ENCODE data around the gene ZNF407. TPM values are rescaled to one million over a fixed set of nuclear protein-coding genes. Genes with fewer than 3 reads are reported as not detected.
A peak's percentile ranks its signal among the peaks of the same experiment; 100 is the strongest.

The ZNF407 gene
- total RNA-seq, 1 donor from 2014 or later = 15.1 TPM

DNA sequence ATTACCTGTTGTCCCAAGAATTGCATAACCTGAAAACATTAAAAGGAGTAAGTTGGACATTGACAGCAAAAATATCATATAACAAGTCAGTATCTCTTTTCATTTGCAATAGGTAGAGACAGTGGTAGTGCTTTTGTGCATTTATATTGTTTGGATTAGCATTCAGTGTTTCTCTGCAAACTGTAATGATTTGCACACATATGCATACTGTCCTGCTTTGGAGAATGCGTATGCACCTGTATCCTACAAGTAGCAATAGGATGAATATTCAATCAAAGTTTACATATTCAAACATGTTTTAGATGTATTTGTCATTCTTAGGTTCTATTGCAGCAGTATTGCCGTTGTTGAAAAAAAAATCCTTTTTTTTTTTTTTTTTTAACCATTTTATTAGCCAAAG lies 201.9 kb downstream of the ZNF407 start:
- no peak overlapping the region for H3K4me3 ChIP-seq (ENCODE audit: low read length in 3 of 3)
- H3K27ac ChIP-seq (ENCODE audit: low read depth, low read length) = no peak overlapping the region
- no peaks in the 10 kb centered on the region for H3K27me3 ChIP-seq (ENCODE audit: control insufficient read depth in 3 of 3, insufficient read depth in 3 of 3, low read length in 3 of 3)
- peaks cover 3 to 9% (median 5%) of the 10 kb centered on the region in 3 donors for H3K4me1 ChIP-seq (ENCODE audit: control insufficient read depth in 3 of 3, insufficient read depth in 3 of 3, low read length in 3 of 3)
- no peak overlapping the region for H3K9ac ChIP-seq (ENCODE audit: low read depth in 1 of 3, low read length in 3 of 3)
- no peaks in the 10 kb centered on the region for H3K9me3 ChIP-seq (ENCODE audit: control insufficient read depth in 3 of 3, low read length in 3 of 3)
- H3K36me3 ChIP-seq (ENCODE audit: control insufficient read depth in 3 of 3, insufficient read depth in 3 of 3, low read length in 3 of 3) = no peaks in the 10 kb centered on the region

DNA sequence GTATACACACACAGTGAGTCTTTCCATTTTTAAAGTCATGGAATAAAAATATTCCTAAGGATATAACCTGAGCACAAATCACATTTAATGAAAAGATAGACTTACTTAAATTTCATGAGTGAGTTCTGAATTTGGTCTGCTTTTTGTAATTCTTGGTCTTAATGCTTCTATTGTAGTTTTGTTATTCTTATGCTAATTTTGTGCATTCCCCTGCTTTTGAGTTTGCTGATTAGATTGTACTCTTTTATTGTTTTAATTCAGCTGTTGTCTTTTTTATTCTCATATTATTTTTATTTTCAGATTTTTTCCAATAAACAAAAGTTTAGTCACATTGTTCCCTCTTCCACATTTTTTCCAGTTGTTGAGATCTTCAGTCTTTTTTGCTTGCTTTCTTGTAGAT lies 202.4 kb downstream of the ZNF407 start:
- Histone ChIP-seq H3K36me3 (ENCODE audit: control insufficient read depth in 3 of 3, insufficient read depth in 3 of 3, low read length in 3 of 3) (no peaks in the 10 kb centered on the region), H3K27ac (ENCODE audit: low read depth, low read length) (no peak overlapping the region), H3K4me1 (ENCODE audit: control insufficient read depth in 3 of 3, insufficient read depth in 3 of 3, low read length in 3 of 3) (peaks cover 3 to 9% (median 7%) of the 10 kb centered on the region in 3 donors)

DNA sequence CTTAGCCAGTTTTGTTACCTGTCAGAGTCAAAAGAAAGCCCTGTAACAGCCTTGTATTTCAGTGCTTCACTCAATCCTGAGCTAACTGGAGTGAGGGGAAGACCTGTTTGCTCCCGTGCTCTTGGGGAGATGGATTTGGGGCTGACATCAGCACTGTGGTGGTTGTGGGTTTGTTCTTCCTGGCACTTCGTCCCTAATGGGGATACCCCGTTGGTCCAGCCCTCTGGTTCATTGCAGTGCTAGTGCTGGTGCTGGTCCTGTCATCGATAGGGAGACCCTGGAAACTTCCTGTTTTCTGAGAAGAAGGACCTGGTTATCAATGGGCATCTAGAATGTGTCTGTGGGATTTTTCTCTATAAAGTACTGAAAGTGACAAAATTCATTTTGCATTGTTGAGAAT lies 205.4 kb downstream of the ZNF407 start:
- peaks cover 0 to 9% (median 3%) of the 10 kb centered on the region in 3 donors for H3K4me1 ChIP-seq (ENCODE audit: control insufficient read depth in 3 of 3, insufficient read depth in 3 of 3, low read length in 3 of 3)
- H3K27ac ChIP-seq (ENCODE audit: low read depth, low read length) = no peak overlapping the region
- H3K9ac ChIP-seq (ENCODE audit: low read depth in 1 of 3, low read length in 3 of 3) = no peak overlapping the region
- H3K27me3 ChIP-seq (ENCODE audit: control insufficient read depth in 3 of 3, insufficient read depth in 3 of 3, low read length in 3 of 3) = no peaks in the 10 kb centered on the region
- no peak overlapping the region for H3K4me3 ChIP-seq (ENCODE audit: low read length in 3 of 3)
- H3K36me3 ChIP-seq (ENCODE audit: control insufficient read depth in 3 of 3, insufficient read depth in 3 of 3, low read length in 3 of 3) = no peaks in the 10 kb centered on the region
- H3K9me3 ChIP-seq (ENCODE audit: control insufficient read depth in 3 of 3, low read length in 3 of 3) = no peaks in the 10 kb centered on the region

More for the DNA sequence above, 202.4 kb downstream of the ZNF407 start:
- no peaks in the 10 kb centered on the region for H3K27me3 ChIP-seq (ENCODE audit: control insufficient read depth in 3 of 3, insufficient read depth in 3 of 3, low read length in 3 of 3)
- no peak overlapping the region for H3K4me3 ChIP-seq (ENCODE audit: low read length in 3 of 3)
- no peak overlapping the region for H3K9ac ChIP-seq (ENCODE audit: low read depth in 1 of 3, low read length in 3 of 3)
- no peaks in the 10 kb centered on the region for H3K9me3 ChIP-seq (ENCODE audit: control insufficient read depth in 3 of 3, low read length in 3 of 3)

DNA sequence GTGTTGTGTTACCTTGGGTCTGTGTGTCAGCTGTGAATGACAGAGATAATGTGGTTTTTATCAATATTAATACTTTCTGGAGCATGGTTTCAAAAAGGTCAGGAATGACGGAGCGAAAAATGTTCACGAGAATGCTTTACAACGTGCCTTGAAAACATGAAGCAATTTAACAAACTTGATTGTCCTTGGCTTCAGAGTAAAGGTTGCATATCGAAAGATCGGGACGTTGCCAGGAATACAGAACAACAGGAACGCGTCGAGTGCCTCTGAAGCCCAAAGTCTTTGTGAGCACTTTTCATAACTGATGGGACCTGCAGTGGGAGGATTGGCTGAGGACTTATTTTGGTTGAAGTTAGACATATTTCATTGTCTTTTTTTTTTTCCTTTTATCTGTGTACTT lies 206.1 kb downstream of the ZNF407 start:
- H3K4me3 ChIP-seq (ENCODE audit: low read length in 3 of 3) = peak overlapping the region in 1 of 3 donors; percentile 1
- no peak overlapping the region for H3K27ac ChIP-seq (ENCODE audit: low read depth, low read length)

DNA sequence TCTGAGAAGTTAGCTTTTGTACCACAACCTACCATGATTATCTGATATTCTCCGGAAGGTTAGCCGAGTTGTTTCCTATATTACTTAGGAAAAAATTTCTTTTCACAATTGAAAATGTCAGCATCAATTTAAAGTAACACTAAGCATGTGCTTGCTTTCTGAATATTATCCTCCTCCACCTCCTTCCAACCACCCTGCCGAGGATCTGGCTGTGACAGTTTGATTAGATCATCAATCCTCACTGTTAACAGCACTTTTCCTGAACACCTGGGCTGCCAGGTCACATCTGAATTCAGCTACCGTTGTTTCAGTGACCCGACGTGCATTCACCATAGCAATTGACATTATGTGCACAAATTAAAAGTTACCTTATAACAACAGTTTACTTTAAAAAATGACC lies 207.0 kb downstream of the ZNF407 start:
- H3K36me3 ChIP-seq (ENCODE audit: control insufficient read depth in 3 of 3, insufficient read depth in 3 of 3, low read length in 3 of 3) = no peaks in the 10 kb centered on the region
- H3K9ac ChIP-seq (ENCODE audit: low read depth in 1 of 3, low read length in 3 of 3) = no peak overlapping the region
- no peak overlapping the region for H3K27ac ChIP-seq (ENCODE audit: low read depth, low read length)
- H3K4me1 ChIP-seq (ENCODE audit: control insufficient read depth in 3 of 3, insufficient read depth in 3 of 3, low read length in 3 of 3) = peaks cover 0 to 9% (median 0%) of the 10 kb centered on the region in 3 donors
- H3K9me3 ChIP-seq (ENCODE audit: control insufficient read depth in 3 of 3, low read length in 3 of 3) = no peaks in the 10 kb centered on the region
- no peaks in the 10 kb centered on the region for H3K27me3 ChIP-seq (ENCODE audit: control insufficient read depth in 3 of 3, insufficient read depth in 3 of 3, low read length in 3 of 3)
- no peak overlapping the region for H3K4me3 ChIP-seq (ENCODE audit: low read length in 3 of 3)

More for the DNA sequence above, 206.1 kb downstream of the ZNF407 start:
- peaks cover 0 to 9% (median 3%) of the 10 kb centered on the region in 3 donors for H3K4me1 ChIP-seq (ENCODE audit: control insufficient read depth in 3 of 3, insufficient read depth in 3 of 3, low read length in 3 of 3)
- no peaks in the 10 kb centered on the region for H3K36me3 ChIP-seq (ENCODE audit: control insufficient read depth in 3 of 3, insufficient read depth in 3 of 3, low read length in 3 of 3)
- H3K9me3 ChIP-seq (ENCODE audit: control insufficient read depth in 3 of 3, low read length in 3 of 3) = no peaks in the 10 kb centered on the region
- H3K27me3 ChIP-seq (ENCODE audit: control insufficient read depth in 3 of 3, insufficient read depth in 3 of 3, low read length in 3 of 3) = no peaks in the 10 kb centered on the region
- H3K9ac ChIP-seq (ENCODE audit: low read depth in 1 of 3, low read length in 3 of 3) = peak overlapping the region in 1 of 3 donors; percentile 1

DNA sequence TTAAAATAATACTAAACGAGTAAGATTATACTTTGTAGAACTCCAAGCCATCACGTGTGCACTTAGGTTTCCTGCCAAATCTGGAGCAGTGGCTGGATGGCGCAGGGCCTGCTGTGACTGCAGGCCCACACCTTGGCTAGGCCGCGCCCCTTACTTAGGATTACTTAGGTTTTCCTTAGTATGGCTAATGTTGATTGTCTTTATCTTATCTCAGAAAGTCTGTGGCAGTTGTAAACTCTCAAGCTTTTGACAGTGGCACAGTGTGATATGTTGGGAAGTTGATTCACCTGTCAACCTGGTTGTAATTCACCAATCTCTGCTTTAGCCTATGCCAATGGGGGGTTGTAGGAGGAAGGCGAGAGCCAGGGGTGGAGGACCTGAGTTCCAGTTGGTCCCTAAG lies 208.4 kb downstream of the ZNF407 start:
- no peak overlapping the region for H3K4me3 ChIP-seq (ENCODE audit: low read length in 3 of 3)
- H3K9me3 ChIP-seq (ENCODE audit: control insufficient read depth in 3 of 3, low read length in 3 of 3) = no peaks in the 10 kb centered on the region
- no peaks in the 10 kb centered on the region for H3K27me3 ChIP-seq (ENCODE audit: control insufficient read depth in 3 of 3, insufficient read depth in 3 of 3, low read length in 3 of 3)
- H3K4me1 ChIP-seq (ENCODE audit: control insufficient read depth in 3 of 3, insufficient read depth in 3 of 3, low read length in 3 of 3) = peaks cover 0 to 9% (median 0%) of the 10 kb centered on the region in 3 donors
- no peak overlapping the region for H3K9ac ChIP-seq (ENCODE audit: low read depth in 1 of 3, low read length in 3 of 3)
- no peak overlapping the region for H3K27ac ChIP-seq (ENCODE audit: low read depth, low read length)
- no peaks in the 10 kb centered on the region for H3K36me3 ChIP-seq (ENCODE audit: control insufficient read depth in 3 of 3, insufficient read depth in 3 of 3, low read length in 3 of 3)

DNA sequence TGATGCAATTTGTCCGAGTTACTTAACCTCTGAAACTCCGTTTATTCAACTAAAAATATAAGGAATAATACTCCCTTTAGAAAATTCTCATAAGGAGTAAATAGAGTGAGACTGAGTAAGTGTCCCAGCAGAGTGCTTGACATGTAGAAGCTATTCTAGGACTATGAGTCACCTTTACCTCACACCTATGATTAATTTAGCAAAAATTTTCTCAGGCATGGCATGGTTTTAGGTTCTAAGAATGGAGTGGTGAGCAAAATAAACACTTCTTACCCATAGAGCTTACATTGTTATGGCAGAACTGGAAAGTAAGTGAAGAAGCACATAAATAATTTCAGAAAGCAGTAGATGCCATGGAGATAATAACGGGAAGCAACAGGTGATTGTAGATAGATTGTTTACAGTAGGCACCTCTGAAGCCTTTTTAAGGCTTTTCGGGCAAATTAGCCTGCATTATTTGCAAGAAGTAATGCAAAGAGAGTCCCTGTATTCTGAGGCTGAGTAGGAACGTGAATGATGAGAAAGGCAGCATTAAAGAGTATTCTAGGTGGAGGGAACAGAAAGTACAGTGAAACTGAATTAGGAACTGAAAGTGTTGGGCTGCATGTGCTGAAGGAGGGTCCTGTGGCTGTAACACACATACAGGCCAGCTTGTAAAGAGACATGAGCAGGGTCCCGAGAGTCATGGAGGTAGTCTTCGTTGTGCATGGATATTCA lies 209.2 kb downstream of the ZNF407 start:
- no peak overlapping the region for H3K4me3 ChIP-seq (ENCODE audit: low read length in 3 of 3)
- H3K4me1 ChIP-seq (ENCODE audit: control insufficient read depth in 3 of 3, insufficient read depth in 3 of 3, low read length in 3 of 3) = peaks cover 0 to 9% (median 0%) of the 10 kb centered on the region in 3 donors
- no peaks in the 10 kb centered on the region for H3K36me3 ChIP-seq (ENCODE audit: control insufficient read depth in 3 of 3, insufficient read depth in 3 of 3, low read length in 3 of 3)
- H3K27me3 ChIP-seq (ENCODE audit: control insufficient read depth in 3 of 3, insufficient read depth in 3 of 3, low read length in 3 of 3) = no peaks in the 10 kb centered on the region
- H3K27ac ChIP-seq (ENCODE audit: low read depth, low read length) = peak overlapping the region; percentile 5
- no peaks in the 10 kb centered on the region for H3K9me3 ChIP-seq (ENCODE audit: control insufficient read depth in 3 of 3, low read length in 3 of 3)
- no peak overlapping the region for H3K9ac ChIP-seq (ENCODE audit: low read depth in 1 of 3, low read length in 3 of 3)

DNA sequence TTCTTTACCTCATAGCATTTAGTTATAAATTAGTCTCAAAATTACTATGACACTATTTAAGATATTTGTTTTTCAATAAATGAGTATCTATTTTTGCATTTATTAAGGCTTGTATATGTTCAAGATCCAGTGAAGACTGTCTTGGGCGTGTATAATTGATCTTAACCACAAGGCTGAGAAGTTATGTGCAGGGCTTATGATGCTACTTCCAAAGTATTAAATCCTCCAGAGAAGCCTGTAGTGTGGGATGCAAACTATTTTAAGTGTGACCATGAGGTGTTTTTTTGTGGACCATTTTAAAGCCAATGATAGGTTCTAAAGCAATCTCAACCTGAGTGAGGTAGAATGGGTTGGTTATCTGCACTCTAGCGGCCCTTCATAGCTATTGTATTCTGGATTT lies 219.9 kb downstream of the ZNF407 start:
- Histone ChIP-seq H3K9me3 (ENCODE audit: control insufficient read depth in 3 of 3, low read length in 3 of 3) (no peaks in the 10 kb centered on the region), H3K36me3 (ENCODE audit: control insufficient read depth in 3 of 3, insufficient read depth in 3 of 3, low read length in 3 of 3) (no peaks in the 10 kb centered on the region), H3K4me1 (ENCODE audit: control insufficient read depth in 3 of 3, insufficient read depth in 3 of 3, low read length in 3 of 3) (no peaks in the 10 kb centered on the region), H3K27me3 (ENCODE audit: control insufficient read depth in 3 of 3, insufficient read depth in 3 of 3, low read length in 3 of 3) (no peaks in the 10 kb centered on the region), H3K27ac (ENCODE audit: low read depth, low read length) (no peak overlapping the region), H3K4me3 (ENCODE audit: low read length in 3 of 3) (no peak overlapping the region), H3K9ac (ENCODE audit: low read depth in 1 of 3, low read length in 3 of 3) (no peak overlapping the region)

DNA sequence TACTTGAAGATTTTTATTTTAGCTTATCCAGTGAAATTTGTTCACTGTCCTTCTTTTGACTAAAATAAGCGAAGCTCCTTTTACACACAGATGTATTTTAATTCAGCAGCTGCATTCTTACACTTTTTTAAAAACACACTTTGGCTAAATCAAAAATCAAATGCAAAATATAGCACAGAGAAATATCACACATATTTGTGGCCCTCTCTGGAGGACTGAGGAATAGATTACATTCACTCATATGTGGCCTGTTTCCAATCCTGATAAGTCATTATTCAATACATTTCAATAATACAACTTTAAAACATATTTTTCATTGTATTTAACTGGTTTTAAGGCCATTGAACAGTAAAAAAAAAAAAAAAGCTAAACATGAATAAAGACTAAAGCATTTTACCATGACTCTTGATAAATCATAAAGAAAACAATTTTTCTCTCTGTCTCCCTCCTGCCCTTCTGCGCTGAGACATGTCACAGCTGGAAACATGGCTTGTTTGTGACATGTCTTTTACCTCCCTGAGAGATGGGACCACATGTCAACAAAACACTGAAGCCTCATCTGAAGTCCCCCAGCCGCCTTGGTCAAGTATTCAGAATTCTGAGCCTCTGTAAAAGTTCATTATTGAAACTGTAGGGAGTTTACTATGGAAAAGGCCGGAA lies 221.0 kb downstream of the ZNF407 start:
- H3K27ac ChIP-seq (ENCODE audit: low read depth, low read length) = no peak overlapping the region
- no peak overlapping the region for H3K4me3 ChIP-seq (ENCODE audit: low read length in 3 of 3)
- H3K27me3 ChIP-seq (ENCODE audit: control insufficient read depth in 3 of 3, insufficient read depth in 3 of 3, low read length in 3 of 3) = no peaks in the 10 kb centered on the region
- H3K9ac ChIP-seq (ENCODE audit: low read depth in 1 of 3, low read length in 3 of 3) = no peak overlapping the region
- H3K36me3 ChIP-seq (ENCODE audit: control insufficient read depth in 3 of 3, insufficient read depth in 3 of 3, low read length in 3 of 3) = no peaks in the 10 kb centered on the region
- no peaks in the 10 kb centered on the region for H3K4me1 ChIP-seq (ENCODE audit: control insufficient read depth in 3 of 3, insufficient read depth in 3 of 3, low read length in 3 of 3)
- H3K9me3 ChIP-seq (ENCODE audit: control insufficient read depth in 3 of 3, low read length in 3 of 3) = no peaks in the 10 kb centered on the region

DNA sequence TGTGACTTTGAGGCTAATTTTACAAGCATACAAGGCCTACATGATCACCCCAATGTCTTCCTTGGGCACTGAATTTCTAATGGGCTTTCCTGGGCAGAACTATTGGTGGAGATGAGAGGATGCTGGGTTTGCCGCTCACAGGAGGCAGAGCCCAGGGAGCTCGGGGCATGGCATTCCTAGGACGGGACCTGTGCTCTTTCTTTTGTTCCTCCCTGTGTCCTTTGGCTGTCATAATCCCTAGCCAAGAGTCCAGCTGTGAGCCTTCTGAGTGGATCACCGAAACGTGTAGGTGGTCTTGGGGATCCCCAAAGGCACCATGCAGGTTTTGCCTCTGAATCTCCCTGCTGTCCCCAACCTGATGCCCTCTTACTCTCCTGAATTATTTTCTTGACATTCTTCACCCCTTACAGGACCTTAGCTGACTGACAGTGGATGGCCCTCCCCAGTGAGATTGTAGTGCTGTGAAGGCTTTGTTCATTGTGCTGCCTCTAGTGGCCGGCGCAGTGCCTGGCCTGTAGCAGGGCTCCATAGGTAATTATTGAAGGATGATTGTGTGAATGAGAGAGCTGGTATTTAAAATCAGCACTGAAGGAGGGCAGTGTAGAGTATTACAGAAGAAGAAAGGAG lies 221.9 kb downstream of the ZNF407 start:
- Histone ChIP-seq H3K9ac (ENCODE audit: low read depth in 1 of 3, low read length in 3 of 3) (no peak overlapping the region), H3K4me1 (ENCODE audit: control insufficient read depth in 3 of 3, insufficient read depth in 3 of 3, low read length in 3 of 3) (no peaks in the 10 kb centered on the region), H3K9me3 (ENCODE audit: control insufficient read depth in 3 of 3, low read length in 3 of 3) (no peaks in the 10 kb centered on the region), H3K27me3 (ENCODE audit: control insufficient read depth in 3 of 3, insufficient read depth in 3 of 3, low read length in 3 of 3) (no peaks in the 10 kb centered on the region), H3K36me3 (ENCODE audit: control insufficient read depth in 3 of 3, insufficient read depth in 3 of 3, low read length in 3 of 3) (no peaks in the 10 kb centered on the region), H3K27ac (ENCODE audit: low read depth, low read length) (no peak overlapping the region), H3K4me3 (ENCODE audit: low read length in 3 of 3) (no peak overlapping the region)

All from skeletal muscle tissue (tissue), 4 donors.